Measurements from ENCODE around the gene NKX6-1.

DNA sequence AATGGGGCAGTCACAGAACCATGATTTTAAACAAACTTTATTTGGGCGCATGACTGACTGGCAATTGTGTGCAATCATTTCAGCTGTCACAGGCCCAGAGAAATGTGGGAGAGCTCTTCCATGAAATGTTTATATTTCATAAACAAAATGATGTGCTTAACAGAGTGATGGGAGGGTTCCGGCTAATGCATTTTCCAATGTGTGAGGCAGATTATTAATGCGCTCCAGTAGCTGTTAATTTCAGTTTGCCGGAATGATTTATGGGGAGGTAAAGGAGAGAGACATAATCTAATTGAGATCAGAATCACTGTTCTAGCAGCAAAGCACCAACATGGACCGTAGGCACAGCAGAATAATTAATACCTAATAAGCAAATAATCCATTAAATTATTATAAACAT is 55.6 kb downstream of the NKX6-1 start:
- TF ChIP-seq CTCF (conservative IDR thresholded peaks at IDR 0.05; ENCODE audit: low read length) (no peak), EZH2phosphoT487 (IDR thresholded peaks at IDR 0.05; ENCODE audit: borderline replicate concordance, low read depth, low read length) (no peak)

All from OCI-LY7 (cell line).